ENCODE results near the gene RFNG.

RFNG gene

GRCh38 chr17:82058230-82058854 is 6.7 kb upstream of the RFNG start:
- DNase-seq, result no peak

DNA sequence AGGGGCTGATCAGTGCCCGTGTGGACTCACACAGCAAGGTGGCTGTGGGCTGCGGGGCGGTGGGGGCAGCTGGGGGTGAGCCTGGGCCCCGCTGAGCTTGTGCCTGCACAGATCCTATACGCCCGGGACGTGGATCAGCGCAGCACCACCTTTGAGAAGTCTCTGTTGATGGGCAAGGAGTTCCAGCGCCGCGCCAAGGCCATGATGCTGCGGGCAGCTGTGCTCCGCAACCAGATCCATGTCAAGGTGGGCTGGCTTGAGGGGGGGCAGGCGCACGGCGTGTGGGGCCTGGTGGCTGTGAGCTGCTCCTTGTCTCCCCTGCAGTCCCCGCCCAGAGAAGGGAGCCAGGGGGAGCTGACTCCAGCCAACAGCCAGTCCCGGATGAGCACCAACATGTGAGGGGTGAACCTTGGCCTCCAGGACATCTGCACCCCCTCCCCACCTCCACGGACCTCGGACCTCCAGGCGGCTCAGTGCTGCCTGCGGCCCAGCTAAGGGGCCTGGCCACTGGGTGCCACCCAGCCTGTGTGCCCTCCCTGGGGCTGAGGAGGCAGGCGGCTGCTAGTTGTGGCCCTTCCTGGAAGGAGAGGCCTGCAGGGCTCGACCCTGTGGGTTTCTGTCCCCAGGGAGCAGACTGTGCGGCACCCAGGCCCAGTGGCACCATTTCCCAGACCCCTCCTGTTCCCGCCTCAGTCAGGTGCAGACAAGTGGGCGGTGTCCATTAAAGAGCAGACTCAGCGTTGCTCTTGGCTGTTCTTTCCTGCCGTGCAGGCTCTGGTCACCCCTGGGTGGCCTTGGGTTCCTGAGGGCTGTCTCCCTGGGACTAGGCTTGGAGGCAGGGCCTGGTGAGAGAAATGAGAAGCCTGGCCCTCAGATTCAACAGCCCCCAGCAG is 5.4 kb upstream of the RFNG start:
- DNase-seq, result no peak

DNA sequence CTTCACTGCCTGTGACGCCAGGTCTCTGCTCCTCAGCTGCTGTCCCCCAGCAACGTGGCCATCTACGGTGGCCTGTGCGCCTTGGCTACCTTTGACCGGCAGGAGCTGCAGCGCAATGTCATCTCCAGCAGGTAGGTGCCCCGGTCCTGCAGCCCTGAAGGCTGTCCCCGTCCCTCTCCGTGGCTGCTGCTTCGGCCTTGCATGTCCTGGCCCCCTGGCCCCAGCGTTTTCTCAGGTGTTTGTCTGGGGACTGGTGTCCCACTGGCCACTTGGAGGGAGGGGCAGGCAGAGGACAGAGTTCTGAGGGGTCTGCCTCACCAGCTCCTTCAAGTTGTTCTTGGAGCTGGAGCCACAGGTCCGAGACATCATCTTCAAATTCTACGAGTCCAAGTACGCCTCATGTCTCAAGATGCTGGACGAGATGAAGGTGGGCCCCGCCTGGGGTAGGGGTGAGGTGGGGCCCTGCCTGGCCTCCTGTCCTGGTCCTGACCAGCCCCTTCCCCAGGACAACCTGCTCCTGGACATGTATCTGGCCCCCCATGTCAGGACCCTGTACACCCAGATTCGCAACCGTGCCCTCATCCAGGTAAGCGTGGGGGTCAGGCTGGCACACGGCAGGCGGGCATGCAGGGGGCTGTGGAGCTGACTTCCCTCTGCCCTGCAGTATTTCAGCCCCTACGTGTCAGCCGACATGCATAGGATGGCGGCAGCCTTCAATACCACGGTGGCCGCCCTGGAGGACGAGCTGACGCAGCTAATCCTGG is 4.5 kb upstream of the RFNG start:
- DNase-seq, result no peak

- no peak for DNase-seq
Observed at GRCh38 chr17:82055023-82055964, 3.7 kb upstream of the RFNG start.

GRCh38 chr17:82054351-82055022 is 2.9 kb upstream of the RFNG start:
- no peak for DNase-seq

GRCh38 chr17:82053556-82054263 is 2.1 kb upstream of the RFNG start:
- no peak for DNase-seq

- DNase-seq, result no peak
Observed at GRCh38 chr17:82053130-82053529, 1.5 kb upstream of the RFNG start.

GRCh38 chr17:82052638-82053059 is 1.0 kb upstream of the RFNG start:
- DNase-seq, result no peak

DNA sequence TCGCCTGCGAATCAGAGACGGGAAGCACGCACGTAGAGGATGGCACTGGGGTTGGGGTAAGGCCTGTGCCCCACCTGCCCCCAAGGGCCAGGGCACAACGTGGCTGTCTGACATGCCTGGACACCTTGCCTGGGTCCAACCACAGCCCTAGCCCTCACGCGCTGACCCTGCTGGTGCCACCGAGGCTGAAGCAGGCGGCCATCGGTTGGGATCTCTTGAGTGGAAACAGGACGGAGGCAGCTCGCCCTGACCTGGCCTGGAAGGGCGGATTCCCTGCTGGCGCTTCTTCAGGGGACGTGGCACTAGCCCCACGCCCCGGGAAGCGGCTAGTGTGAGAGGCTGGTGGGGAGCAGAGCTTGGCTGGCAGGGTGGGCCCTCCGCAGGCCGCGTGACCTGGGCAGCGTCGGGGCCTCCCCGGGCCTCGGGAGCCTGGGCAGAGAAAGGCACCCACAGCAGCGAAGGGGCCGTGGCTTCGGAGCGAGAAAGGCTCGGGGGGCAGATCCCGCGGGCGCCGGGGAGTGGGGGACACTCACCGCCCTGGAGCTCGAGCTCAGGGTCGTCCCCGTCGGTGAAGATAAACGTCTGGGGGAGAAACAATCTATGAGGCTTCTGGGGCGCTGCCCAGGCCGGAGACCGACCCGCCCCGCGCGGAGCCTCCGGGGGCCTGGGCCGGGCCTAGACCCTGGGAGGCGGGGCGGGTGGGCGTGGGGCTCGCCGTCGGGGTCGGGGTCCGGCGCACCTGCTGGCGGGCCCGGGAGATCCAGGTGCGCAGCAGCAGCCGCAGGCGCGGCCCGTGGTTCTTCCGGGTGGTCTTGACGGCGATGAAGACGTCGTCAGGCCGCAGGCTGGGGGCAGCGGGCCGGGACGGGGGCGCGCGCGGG is 610 bp downstream of the RFNG start:
- no peak for DNase-seq

- no peak for DNase-seq
Observed at GRCh38 chr17:82050152-82050760, 1.4 kb downstream of the RFNG start.

DNA sequence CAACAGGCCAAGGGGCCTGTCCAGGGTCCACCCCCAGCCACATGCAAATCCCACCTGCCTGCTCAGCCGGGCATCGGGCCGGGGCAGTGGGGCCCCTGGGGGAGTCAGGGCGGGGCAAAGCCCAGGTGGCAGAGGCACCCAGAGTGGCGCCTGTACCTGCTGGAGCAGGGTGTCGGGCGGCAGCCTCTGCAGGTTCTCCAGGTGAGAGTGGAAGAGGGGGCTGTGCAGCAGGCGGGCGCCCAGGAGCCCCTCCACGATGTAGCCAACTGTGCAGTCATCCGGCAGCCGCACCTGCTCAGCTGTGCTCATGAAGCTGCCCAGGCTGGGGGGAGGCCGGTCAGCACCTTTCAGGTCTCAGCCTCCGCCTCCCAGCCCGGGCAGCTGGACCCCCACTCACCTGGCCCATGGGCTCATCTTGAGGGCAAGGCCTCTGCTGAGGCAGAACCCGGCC is 2.1 kb downstream of the RFNG start:
- DNase-seq, result no peak

DNA sequence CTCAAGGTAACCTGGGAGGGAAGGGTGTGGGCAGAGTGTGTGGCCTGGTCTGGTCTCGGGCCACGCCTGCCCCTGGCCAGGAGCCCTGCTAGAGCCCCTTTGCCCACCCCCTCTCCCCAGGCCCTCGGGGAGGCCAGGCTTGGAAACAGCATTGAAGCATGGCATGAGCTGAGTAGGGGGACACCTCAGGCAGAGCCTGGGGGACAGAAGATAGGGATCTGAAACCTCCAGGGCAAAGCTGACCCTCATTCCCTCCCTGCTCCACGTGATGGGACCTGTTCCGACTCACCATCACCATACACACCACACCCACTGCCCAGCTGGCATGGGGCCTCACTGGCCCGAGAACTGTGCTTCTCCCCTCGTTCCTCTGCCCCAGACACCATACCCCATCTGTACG is 2.5 kb downstream of the RFNG start:
- DNase-seq, result no peak

DNA sequence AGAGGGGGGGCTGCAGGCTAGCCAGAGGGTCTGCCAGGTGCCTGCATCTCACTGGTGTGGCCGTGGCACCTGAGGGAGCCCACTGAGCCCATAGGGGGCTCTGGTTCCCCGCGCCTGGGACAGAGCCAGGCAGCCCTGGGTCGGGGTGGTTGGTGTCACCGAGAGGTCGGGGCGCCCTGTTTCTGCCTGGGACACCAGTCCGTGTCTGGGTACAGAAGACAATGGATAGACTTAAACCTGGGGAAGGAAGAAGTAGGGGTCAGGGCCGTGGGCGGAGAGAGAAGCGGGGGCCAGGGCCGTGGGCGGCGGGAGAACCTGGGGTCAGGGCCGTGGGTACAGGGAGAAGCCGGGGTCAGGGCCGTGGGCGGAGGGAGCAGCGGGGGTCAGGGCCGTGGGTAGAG is 3.0 kb downstream of the RFNG start:
- DNase-seq, result no peak

GRCh38 chr17:82047914-82048570 is 3.6 kb downstream of the RFNG start:
- no peak for DNase-seq

- no peak for DNase-seq
Observed at GRCh38 chr17:82047379-82047778, 4.2 kb downstream of the RFNG start.

GRCh38 chr17:82046903-82047302 is 4.7 kb downstream of the RFNG start:
- no peak for DNase-seq

DNA sequence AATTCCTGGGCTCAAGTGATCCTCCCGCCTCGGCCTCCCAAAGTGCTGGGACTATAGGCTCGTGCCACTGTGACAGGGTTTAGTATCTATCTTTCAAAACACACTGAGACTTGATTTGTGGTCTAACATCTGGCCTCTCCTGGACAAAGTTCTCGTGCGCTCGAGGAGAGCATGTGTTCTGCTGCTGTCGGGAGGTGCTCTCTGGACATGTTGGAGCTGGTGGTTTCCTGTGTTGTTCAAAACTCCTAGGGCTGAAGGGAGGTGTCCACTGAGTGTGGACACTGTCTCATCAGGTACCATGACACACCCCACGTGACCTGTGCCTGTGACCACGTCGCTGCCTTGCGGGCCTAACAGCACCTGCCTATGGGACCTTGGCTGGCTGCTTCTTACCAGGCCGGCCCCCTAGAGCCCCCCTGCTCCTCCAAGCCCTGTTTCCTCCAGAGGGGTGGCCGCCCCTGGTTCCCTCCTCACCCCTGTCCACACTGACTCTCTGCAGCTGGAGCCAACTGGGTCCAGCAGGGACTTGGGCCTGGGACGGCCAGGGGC is 5.6 kb downstream of the RFNG start:
- no peak for DNase-seq

- DNase-seq, result no peak
Observed at GRCh38 chr17:82043507-82043906, 8.1 kb downstream of the RFNG start.

- DNase-seq, result no peak
Observed at GRCh38 chr17:82042649-82043048, 9.0 kb downstream of the RFNG start.
